Hepatocyte (in vitro differentiated cells): ENCODE data around the gene RIPPLY2. TPM values are rescaled to one million over a fixed set of nuclear protein-coding genes. Genes with fewer than 3 reads are reported as not detected.

Experiments used
- DNase-seq: peaks from one replicate; pipeline ENCODE4 v3.0.0-alpha.2; 2016; ENCODE audit warnings: low spot score
- H2AFZ ChIP-seq: fragments of 200-600 bp; sonication (generic); 2 replicates; pipeline ENCODE4 v1.6.0; 2016; ENCODE audit warnings: antibody characterized with exemption, mild to moderate bottlenecking
- H3K27ac ChIP-seq: fragments of 200-600 bp; sonication (generic); 2 replicates; pipeline ENCODE4 v1.5.1; 2016; ENCODE audit warnings: mild to moderate bottlenecking
- H3K27me3 ChIP-seq: fragments of 200-600 bp; sonication (generic); 2 replicates; pipeline ENCODE4 v1.6.1; 2016
- H3K36me3 ChIP-seq: fragments of 200-600 bp; sonication (generic); replicated peaks from 2 replicates; pipeline ENCODE4 v1.5.1; 2016; ENCODE audit warnings: low read depth; ENCODE audit not compliant: insufficient read depth
- H3K4me1 ChIP-seq: fragments of 200-600 bp; sonication (generic); 2 replicates; pipeline ENCODE4 v1.5.1; 2016; ENCODE audit warnings: mild to moderate bottlenecking, moderate library complexity; ENCODE audit not compliant: insufficient read depth
- H3K4me2 ChIP-seq: fragments of 200-600 bp; sonication (generic); 2 replicates; pipeline ENCODE4 v1.6.0; 2016
- H3K4me3 ChIP-seq: fragments of 200-600 bp; sonication (generic); 2 replicates; pipeline ENCODE4 v1.5.1; 2016; ENCODE audit warnings: mild to moderate bottlenecking
- H3K79me2 ChIP-seq: fragments of 200-600 bp; sonication (generic); 2 replicates; pipeline ENCODE4 v1.6.0; 2017; ENCODE audit warnings: mild to moderate bottlenecking
- H3K9me2 ChIP-seq: fragments of 200-600 bp; sonication (generic); replicated peaks from 2 replicates; pipeline ENCODE4 v1.6.0; 2017; ENCODE audit warnings: mild to moderate bottlenecking; ENCODE audit not compliant: insufficient read depth
- H3K9me3 ChIP-seq: fragments of 200-600 bp; sonication (generic); 2 replicates; pipeline ENCODE4 v1.5.1; 2016; ENCODE audit warnings: low read depth, mild to moderate bottlenecking
- H4K20me1 ChIP-seq: fragments of 200-600 bp; sonication (generic); 2 replicates; pipeline ENCODE4 v1.6.0; 2016; ENCODE audit warnings: mild to moderate bottlenecking; ENCODE audit not compliant: insufficient read depth, poor library complexity, severe bottlenecking
- EZH2 ChIP-seq: fragments of 200-600 bp; sonication (generic); IDR thresholded peaks from 2 replicates; pipeline ENCODE4 v1.6.1; 2016; ENCODE audit warnings: antibody characterized with exemption, mild to moderate bottlenecking, borderline replicate concordance
- EZH2phosphoT487 ChIP-seq: fragments of 200-600 bp; sonication (generic); IDR thresholded peaks from one replicate; pipeline ENCODE4 v1.6.1; 2018; ENCODE audit warnings: antibody characterized with exemption, mild to moderate bottlenecking, low read depth, moderate library complexity; ENCODE audit not compliant: unreplicated experiment, severe bottlenecking
- WGBS: methylation state at CpG from one replicate; pipeline ENCODE4 v1.1.6; 2016; ENCODE audit warnings: low lambda C conversion rate; ENCODE audit errors: missing lambda C conversion rate; 5-methylcytosine and 5-hydroxymethylcytosine counted together
- polyA plus RNA-seq: library from polyadenylated mRNA; unstranded; fragments of >200 nt; fragmentation: Nextera tagmentation; extraction: Ambion mirVana; gene quantifications from 2 replicates; pipeline ENCODE4 v1.2.1, GENCODE V29; 2016
- total RNA-seq: library from RNA; depleted of rRNA; stranded (reverse); fragments of >200 nt; gene quantifications from 2 replicates; pipeline ENCODE4 v1.2.3, GENCODE V29; 2014
- TF ChIP-seq, protein P1 (sequence below): fragments of 200-600 bp; sonication (generic); IDR thresholded peaks from 2 replicates; pipeline ENCODE4 v1.5.1; 2016; ENCODE audit warnings: antibody characterized with exemption, mild to moderate bottlenecking; ENCODE audit not compliant: poor library complexity

RIPPLY2 gene
- total and polyA plus RNA-seq, 2 experiments from 2014 or later: not detected

DNA sequence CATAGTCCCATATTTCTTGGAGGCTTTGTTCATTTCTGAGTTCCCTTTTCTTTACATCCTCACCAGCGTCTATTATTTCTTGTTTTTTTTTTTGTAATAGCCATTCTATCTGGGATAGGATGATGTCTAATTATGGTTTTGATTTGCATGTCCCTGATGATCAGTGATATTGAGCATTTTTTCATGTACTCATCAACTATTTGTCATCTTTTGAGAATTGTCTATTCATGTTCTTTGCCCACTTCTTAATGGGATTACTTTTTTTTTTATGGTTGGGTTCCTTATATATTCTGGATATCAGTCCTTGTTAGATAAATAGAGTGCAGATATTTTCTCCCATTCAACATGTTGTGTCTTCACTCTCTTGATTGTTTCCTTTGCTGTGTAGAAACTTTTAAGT is 48.5 kb downstream of the RIPPLY2 start:
- WGBS: 100% methylated on average over 1 of the region's 1 CpG
- TF ChIP-seq EZH2 (no peak), EZH2phosphoT487 (no peak)
- TF ChIP-seq, protein P1, sequence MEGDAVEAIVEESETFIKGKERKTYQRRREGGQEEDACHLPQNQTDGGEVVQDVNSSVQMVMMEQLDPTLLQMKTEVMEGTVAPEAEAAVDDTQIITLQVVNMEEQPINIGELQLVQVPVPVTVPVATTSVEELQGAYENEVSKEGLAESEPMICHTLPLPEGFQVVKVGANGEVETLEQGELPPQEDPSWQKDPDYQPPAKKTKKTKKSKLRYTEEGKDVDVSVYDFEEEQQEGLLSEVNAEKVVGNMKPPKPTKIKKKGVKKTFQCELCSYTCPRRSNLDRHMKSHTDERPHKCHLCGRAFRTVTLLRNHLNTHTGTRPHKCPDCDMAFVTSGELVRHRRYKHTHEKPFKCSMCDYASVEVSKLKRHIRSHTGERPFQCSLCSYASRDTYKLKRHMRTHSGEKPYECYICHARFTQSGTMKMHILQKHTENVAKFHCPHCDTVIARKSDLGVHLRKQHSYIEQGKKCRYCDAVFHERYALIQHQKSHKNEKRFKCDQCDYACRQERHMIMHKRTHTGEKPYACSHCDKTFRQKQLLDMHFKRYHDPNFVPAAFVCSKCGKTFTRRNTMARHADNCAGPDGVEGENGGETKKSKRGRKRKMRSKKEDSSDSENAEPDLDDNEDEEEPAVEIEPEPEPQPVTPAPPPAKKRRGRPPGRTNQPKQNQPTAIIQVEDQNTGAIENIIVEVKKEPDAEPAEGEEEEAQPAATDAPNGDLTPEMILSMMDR: no peak
- peaks cover 35% of the 10 kb centered on the region for H3K79me2 ChIP-seq

DNA sequence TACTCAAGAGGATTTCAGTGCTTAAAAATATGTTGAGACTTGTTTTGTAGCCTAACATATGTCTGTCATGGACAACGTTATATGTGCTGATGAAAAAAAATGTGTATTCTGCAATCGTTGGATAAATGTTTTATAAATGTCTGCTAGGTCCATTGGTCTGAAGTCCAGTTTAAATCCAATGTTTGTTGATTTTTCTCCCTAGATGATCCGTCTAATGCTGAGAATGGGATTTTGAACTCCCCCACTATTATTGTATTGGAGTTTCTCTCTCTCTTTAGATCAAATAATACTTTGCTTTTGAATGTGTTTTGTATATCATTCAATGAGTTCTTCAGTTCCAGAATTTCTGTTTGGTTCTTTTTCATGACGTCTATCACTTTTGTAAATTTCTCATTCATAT is 51.2 kb downstream of the RIPPLY2 start:
- WGBS: 92% methylated on average over 4 of the region's 4 CpGs
- peaks cover 39% of the 10 kb centered on the region for H3K79me2 ChIP-seq
- H3K9me3 ChIP-seq: peaks cover 4% of the 10 kb centered on the region
- no peaks in the 10 kb centered on the region for H3K27me3 ChIP-seq
- H3K4me3 ChIP-seq: no peak overlapping the region
- no peaks in the 10 kb centered on the region for H3K9me2 ChIP-seq
- no peak for DNase-seq
- TF ChIP-seq, protein P1: no peak
- TF ChIP-seq EZH2 (no peak), EZH2phosphoT487 (no peak)
- no peaks in the 10 kb centered on the region for H3K4me1 ChIP-seq
- no peak overlapping the region for H3K27ac ChIP-seq
- H3K4me2 ChIP-seq: no peak overlapping the region
- H4K20me1 ChIP-seq: no peaks in the 10 kb centered on the region
- H2AFZ ChIP-seq: no peak overlapping the region
- H3K36me3 ChIP-seq: no peaks in the 10 kb centered on the region

More for the DNA sequence above, 48.5 kb downstream of the RIPPLY2 start:
- Histone ChIP-seq H3K27me3 (no peaks in the 10 kb centered on the region), H3K4me3 (no peak overlapping the region), H2AFZ (no peak overlapping the region), H3K9me3 (peaks cover 4% of the 10 kb centered on the region), H3K4me2 (no peak overlapping the region), H3K4me1 (no peaks in the 10 kb centered on the region), H3K9me2 (no peaks in the 10 kb centered on the region), H3K36me3 (no peaks in the 10 kb centered on the region), H3K27ac (no peak overlapping the region), H4K20me1 (no peaks in the 10 kb centered on the region)
- DNase-seq: no peak

DNA sequence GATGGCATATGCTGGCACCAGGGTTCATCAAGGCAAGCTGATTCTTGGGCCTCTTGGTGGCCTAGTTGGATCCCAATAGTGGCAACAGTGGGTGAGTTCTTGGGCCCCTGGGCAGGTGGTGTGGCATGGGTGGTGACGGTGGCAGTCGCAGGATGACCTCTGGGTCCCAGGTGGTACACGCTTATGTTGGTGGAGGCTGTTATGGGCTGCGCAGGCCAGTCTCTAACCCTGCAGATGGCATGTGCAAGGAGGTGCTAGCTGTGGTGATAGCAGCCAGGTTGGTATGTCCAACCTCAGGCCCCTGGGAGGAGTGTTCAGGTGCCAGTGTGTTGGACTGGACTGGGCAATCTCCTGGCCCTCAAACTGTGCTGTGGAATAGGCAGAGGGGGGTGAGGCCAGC is 52.5 kb downstream of the RIPPLY2 start:
- Histone ChIP-seq H3K4me2 (no peak overlapping the region), H3K9me3 (peaks cover 4% of the 10 kb centered on the region), H4K20me1 (no peaks in the 10 kb centered on the region), H3K27ac (no peak overlapping the region), H3K9me2 (no peaks in the 10 kb centered on the region), H3K27me3 (no peaks in the 10 kb centered on the region), H3K4me3 (no peak overlapping the region), H3K79me2 (peaks cover 39% of the 10 kb centered on the region), H2AFZ (no peak overlapping the region), H3K36me3 (no peaks in the 10 kb centered on the region), H3K4me1 (no peaks in the 10 kb centered on the region)
- 100% methylated on average over 4 of the region's 4 CpGs for WGBS
- DNase-seq: no peak
- TF ChIP-seq, protein P1: no peak
- TF ChIP-seq EZH2: no peak
- TF ChIP-seq EZH2phosphoT487: no peak

Other genes starting within 250 kb of the RIPPLY2 start
- 0.16 and 0.53 TPM in 2 replicates for gene SNAP91, start 144.3 kb upstream of the RIPPLY2 start, total RNA-seq
- 0.43 and 1.4 TPM in 2 replicates for gene SNAP91, start 144.3 kb upstream of the RIPPLY2 start, polyA plus RNA-seq
- gene CYB5R4, start 6.3 kb downstream of the RIPPLY2 start, total RNA-seq: 10.3 and 12.6 TPM in 2 replicates
- 10.4 and 10.7 TPM in 2 replicates for gene CYB5R4, start 6.3 kb downstream of the RIPPLY2 start, polyA plus RNA-seq
- gene MRAP2, start 180.4 kb downstream of the RIPPLY2 start, total RNA-seq: 0.88 and 2.5 TPM in 2 replicates
- gene MRAP2, start 180.4 kb downstream of the RIPPLY2 start, polyA plus RNA-seq: 2.2 and 3.2 TPM in 2 replicates